NCI-H1048 (cell line): ENCODE measurements around the gene HPSE2.
"Not testable (repeated sequence)": the region's sequence is repeated elsewhere in the genome, so short reads cannot be mapped to it uniquely, and the experiment has no call there.

Experiments used
- DNase-seq: peaks from one replicate; lab custom pipeline; 2025; lab: John Stamatoyannopoulos, UW

Gene HPSE2

DNA sequence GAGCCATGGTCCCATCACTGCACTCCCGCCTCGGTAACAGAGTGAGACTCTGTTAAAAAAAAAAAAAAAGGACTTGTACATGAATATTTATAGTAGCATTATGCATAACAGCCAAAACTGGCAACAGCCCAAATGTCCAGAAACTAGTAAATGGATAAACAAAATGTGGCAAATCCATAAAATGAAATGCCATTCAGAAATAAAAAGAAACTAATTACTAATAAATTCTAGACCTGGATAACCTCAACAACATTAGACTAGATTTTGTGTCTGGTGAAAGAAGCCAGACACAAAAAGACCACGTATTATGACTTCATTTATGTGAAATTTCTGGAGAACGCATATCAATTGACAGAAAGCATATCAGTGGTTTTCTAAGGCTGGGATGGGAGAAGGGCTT, 74.5 kb downstream of the HPSE2 start:
- no peak for DNase-seq

DNA sequence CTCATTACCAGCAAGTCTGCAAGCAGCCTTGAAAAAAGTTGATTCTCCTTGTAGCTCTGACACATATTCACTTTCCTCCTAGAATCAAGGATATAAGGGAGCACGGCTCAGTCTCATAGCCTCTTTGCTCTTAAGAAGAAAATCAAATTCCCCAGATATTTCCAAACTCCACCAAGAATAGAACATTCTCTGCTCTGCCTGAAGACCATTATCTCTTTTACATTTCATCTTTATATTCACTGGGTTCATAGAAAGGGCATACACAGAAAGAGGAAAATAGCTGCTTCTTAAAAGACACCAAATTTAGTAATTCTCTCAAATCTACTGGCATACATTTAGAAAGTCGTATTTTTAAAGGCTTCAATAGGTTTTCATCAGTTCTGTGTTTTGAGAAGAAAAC, 92.0 kb downstream of the HPSE2 start:
- no peak for DNase-seq

DNA sequence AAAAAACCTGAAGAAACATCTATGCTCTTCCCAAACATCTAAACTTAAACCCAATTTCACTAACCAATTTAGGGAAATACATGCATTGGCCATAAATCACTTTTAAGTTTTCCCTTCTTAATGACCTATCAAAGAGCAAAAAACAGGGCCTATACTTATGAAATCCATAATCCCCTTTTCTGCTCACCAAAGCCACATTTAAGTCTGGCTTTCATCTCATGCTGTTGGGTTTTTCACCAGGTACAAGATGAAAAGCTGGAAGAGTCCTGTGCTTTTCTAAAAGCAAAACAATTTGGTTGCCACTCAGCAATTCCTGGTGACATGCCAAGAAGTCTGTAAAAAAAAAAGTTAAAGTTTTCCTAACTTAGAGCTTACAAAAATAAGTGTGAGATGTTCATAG, 92.6 kb downstream of the HPSE2 start:
- no peak for DNase-seq

DNA sequence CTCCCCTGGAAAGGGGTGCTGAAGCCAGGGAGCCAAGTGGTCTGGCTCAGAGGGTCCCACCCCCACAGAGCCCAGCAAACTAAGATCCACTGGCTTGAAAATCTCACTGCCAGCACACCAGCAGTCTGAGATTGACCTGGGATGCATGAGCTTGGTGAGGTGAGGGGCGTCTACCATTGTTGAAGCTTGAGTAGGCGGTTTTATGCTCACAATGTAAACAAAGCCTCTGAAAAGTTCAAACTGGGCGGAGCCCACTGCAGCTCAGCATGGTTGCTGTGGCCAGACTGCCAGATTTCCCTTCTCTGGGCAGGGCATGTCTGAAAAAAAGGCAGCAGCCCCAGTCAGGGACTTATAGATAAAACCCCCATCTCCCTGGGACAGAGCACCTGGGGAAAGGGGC, 102.8 kb downstream of the HPSE2 start:
- DNase-seq: not testable (repeated sequence)

DNA sequence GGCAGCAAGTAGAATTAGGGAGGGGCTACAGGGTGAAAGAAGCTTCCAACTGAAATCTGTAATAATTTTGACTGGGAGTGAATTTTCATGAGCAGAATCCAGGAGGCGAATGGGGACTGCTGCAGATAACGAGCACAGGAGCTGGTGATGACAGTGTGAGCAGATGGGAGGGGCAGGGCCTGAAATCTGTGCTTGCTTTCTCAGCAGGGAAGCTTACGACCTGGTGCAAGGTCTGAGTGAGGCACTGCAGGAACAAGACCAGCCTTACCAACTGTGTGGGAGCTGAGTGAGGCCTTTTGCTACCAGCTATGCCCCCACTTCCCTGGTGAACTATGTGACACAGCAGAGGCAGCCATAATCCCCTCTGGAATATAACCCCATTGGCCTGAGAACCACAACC, 109.8 kb downstream of the HPSE2 start:
- no peak for DNase-seq

DNA sequence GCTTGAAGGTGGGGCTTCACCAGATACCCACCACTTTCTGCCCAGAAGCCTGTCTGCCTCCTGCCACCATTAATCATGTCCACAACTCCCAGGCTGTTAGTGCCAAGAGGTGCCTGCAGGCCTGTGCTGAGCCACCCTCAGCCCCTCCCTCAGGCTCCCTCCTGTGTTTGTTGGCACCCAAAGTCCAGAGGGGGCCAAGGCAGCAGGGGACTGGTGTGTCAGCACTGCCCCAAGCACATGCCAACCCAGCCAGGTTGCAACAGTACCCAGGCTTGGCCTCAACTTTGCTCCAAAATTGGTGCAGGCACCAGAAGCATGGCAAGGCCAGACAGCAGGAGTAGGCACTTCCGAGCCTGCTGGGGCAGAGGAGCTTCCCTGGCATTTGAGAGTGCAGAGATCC, 111.3 kb downstream of the HPSE2 start:
- no peak for DNase-seq

DNA sequence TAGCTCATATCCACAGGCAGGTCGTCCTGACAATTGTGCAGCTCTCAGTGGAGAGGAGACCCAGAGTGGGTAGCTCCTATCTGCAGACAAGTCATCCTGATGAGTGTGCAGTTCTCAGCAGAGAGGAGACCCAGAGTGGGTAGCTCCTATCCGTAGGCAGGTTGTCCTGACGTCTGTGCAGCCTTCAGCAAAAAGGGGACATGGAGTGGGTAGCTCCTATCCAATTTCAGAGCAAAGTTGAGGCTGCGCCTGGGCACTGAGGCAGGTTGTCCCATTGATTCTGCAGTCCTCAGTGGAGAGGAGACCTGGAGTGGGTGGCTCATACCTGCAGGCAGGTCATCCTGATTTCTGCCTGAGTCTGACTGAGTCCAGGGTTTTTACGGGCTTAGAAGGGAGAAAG, 111.8 kb downstream of the HPSE2 start:
- DNase-seq: no peak

DNA sequence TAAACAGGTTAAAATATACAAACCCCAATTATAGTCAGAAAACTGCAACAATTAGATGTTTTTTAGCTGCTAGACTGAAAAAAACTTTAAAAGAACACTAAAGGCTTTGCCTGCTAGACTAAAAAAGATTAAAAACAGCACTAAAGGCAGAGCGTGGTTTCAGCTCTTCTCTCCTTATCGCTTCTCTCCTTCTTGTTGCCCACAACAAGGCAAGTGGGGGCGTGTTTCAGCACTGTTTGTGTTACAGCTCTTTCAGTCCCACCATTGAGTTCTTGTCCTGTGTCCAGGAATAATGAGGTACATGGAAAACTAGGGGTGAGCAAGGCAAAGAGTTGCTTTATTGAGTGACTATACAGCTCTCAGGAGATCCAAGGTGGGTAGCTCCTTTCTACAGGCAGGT, 112.3 kb downstream of the HPSE2 start:
- DNase-seq: no peak

DNA sequence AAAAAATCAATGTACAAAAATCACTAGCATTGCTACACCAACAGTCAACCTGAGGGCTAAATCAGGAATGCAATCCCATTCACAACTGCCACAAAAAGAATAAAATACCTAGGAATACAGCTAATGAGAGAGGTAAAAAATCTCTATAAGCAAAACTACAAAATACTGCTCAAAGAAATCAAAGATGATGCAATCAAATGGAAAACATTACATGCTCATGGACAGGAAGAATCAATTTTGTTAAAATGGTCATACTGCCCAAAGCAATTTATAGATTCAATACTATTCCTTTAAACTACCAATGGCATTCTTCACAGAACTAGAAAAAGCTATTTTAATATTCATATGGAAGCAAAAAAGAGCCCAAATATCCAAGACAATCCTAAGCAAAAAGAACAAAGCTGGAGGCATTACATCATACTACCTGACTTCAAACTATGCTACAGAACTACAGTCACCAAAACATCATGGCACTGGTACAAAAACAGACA, 116.3 kb downstream of the HPSE2 start:
- DNase-seq: no peak

DNA sequence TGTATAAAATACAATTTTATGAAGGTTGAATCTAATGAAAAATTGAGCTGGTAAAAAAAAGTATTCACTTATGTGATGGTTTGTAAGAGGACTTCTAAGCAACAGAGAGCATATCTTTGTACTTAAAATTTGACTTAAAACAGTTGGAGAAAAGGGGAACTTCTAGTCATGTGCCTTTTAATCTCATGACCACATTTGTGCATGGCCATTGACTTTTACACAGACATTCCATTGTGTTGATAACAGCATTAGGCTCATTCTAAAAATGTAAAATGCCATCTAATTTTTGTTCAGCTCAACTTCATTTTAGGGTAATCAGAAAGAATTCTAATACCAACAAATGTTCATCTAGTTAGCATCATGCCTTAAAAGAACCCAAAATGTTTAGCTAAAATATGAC, 119.9 kb downstream of the HPSE2 start:
- DNase-seq: no peak

DNA sequence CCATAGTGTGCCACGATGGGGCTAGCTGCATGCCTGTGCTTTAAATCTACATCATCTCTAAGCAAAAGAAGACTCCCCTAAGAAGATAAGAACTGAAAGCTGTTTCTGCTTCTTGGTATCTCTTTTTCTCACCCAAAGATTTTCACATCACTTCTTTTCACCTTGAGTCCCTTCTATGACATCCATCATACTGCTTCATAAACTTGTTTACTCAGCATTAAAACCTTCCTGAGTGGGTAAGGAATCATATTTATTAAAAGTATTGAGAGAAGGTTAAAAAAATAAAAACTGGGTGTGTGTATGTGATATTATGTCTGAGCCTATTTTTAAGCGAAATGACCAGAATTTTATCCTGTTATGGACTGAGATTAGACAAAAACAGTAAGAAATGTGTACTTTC, 150.3 kb downstream of the HPSE2 start:
- no peak for DNase-seq

DNA sequence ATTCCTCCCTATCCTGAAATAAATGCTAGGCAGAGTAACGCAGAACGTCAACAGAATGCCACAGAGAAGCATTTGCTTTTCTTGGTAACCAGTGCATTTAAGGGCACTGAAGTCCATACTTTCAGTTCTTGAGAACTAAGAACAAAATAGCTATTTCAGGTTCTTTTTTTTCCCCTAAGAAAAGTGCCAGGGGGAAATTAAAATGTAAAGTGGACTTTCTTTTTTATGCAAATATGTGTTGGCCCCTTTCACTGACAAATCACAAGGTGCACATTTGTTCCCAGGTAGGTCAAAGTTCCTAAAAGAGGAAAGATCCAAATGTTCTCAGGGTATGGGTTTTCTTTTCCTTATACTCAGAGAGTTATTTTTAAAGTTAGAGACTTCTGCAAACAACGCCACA, 151.5 kb downstream of the HPSE2 start:
- DNase-seq: no peak

DNA sequence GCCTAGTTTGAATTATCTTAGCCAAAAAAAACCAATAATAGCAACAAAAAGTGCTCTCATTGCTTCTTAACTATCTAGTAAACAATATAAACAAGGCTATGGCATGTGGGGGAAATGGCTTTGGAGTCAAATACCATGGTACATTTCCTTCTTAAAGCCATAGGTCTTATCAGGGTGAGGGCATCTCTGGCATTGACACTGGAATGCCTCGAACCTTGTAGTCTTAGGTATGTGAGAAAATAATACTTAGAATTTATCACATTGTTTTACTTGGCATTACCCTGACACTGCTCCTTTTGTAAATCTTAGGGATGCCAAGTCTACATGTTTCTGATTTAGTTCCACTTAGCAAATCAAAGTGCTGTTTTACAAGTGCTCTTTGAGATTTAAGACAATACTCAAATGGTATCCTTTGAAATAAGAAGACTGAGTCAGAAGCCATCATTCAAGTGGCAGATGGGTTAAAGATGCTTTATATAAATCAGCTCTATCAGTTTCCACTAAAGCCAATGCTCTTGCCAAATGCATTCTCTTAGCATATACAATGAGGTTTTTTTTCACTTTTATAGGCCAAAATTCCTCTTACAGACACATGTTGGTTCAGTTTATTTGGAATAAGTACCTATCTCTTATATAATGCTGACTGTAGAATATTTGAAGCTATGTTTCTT, 155.2 kb downstream of the HPSE2 start:
- DNase-seq: no peak

DNA sequence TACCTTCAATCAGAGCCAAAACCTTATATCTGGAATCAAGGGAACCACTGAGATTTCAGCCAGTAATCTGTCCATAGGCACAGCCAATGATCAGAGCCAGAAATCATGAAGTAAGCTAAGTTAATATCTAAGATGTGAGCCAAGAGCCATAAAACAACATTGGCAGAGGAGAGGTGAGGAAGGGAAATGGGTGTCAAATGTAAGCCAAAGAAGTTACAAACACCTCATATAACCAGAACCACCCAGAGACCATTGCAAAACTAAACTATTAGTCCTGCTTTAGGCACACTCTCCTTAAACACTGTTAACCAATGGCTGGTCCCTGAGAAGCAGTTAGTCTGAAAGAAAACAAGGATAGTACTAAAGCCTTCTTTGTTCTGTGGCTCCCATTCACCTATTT, 173.1 kb downstream of the HPSE2 start:
- DNase-seq: no peak

DNA sequence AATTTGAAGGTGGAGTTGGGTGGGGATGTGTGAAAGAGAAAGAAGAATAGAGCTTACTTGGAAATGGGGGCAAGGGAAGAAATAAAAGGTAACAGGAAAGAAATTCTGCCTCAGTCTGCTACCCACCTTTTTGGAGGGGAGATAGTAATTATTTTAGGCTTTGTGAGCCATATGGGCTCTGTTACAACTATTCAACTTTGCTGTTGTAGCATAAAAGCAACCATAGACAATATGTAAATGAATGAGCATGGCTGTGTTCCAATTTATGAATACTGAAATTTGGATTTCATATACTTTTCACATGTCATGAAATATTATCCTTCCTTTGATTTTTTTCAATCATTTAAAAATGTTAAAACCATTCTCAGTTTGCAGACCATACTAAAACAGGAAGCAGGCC, 176.9 kb downstream of the HPSE2 start:
- DNase-seq: no peak

DNA sequence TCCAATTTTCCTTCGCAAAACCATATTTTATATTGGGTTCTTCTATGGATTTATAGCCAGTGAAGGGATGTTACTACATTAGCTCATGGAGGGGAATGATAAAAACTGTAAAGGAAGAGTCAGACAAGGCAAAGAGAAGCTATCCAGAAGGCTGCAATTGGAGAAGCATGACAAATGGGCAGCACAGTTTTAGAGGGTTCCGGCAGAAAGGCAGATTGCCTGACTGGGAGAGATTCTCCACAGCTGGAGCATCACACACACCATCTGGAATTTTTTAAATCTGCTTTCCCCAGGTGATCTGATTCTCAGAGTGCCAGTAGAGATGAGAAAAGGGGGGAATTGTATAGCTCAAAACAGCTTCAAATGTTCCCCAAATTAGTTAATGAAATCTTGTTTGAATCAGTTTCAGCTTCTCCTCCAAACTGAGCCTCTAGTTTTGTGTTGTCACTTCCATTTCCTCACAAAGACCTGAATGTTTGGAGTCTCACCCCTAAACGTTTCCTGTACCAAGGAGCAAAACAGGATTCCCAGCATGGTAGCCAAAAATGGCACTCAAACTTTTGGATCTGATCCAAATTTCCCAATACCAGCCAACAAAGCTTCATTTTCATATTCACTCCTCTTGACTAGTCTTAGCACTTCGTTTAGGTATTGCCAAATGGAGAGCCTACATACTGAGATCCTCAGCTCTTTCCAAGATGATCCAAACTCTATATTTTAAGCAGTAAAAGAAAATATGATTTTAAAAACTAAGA, 177.5 kb downstream of the HPSE2 start:
- no peak for DNase-seq

DNA sequence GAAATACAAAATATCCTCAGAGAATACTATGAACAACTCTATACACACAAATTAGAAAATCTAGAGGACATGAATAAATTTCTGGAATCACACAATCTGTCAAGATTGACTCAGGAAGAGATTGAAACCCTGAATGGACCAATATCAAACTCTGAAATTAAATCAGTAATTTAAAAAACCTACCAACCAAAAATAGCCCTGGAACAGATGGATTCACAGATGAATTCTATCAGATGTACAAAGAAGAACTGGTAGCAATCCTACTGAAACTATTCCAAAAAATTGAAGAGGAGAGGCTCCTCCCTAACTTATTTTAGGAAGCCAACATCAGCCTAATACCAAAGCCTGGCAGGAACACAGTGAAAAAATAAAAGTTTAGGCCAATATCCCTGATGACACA, 190.0 kb downstream of the HPSE2 start:
- no peak for DNase-seq

DNA sequence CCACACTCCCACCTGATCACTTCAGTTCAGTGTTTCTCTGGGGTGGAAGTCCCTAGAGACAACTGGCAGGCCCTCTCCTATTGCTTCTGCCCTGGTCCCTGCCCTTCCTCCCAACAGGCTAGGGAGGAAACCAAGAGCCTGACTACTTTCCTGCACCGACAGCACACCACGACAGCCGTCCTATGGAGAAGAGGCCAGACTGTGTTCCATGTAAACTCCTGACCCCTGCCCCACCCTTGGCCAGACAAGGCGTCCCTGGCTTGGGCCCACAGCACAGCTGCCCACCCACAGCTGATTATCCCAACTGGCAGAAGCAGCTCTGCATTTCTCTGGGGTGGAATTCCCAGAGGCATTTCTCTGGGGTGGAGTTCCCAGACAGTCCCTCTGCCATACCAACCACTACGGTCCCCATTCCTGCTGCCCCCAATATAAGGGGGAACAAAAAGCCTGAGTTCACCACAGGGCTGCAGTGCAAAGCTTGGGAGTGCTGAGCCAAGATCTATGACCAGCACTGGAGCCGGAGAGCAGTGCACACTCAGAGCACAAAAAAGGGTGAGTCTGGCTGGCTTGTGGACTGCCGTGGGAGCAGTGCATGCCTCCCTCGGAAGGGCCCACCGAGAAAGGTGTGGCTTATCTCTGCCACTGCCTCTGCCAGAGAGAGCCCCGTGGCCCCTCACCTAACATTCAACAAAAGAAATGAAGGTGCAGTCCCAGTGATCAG, 193.4 kb downstream of the HPSE2 start:
- no peak for DNase-seq

DNA sequence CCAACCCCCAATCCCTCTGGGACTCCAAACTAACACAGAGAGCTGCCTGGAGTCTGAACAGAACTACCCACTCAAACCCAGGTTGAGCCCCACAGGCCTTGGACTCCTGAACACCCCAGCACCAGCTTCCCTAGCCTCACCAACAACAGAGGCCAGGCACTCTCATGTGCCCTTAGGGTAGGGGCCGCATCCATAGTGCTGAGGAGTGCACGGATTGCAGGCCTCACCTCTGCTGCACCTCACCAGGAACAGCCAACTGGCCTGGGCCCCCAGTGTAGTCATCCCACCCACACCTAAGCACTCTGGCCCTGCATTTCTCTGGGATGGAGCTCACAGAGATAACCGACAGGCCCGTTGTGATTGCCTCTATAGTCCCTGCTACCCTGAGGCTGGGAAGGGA, 194.2 kb downstream of the HPSE2 start:
- no peak for DNase-seq

DNA sequence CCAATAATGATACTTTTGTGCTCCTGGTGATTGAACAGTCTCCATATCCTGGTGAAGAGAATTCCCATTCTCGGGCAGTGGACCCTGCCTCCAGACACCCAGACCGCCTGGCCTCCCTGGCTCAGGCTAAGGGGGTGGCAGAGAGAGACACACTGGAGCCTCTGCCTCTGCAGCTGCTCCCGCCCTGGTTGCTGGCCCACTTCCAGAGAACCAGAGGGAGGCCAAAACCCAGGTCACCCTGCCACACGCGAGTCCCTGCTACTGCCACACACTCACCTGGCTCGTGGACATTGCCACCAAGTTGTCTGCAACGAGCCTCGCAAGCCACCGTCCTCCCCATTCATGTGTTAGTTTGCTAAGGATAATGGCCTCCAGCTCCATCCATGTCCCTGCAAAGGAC, 221.8 kb downstream of the HPSE2 start:
- DNase-seq: no peak

DNA sequence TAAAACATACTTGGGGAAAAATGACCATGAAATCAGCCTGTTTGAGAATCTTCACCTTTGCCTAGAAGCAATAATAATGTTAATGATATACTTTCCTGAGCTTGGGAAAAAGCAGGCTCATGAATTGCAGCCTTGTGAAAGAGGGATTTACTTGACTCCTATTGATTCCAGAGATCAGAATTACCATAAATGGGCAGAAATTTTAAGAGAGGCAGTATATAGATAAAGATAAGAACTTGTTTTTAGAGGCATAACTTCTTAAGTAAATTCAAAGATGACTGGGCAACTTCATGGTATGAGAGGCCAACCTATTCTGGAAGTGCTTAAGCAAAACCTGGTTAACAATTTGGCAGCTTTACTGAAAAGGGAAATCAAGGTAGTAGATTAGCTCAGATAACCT, 225.4 kb downstream of the HPSE2 start:
- DNase-seq: no peak

DNA sequence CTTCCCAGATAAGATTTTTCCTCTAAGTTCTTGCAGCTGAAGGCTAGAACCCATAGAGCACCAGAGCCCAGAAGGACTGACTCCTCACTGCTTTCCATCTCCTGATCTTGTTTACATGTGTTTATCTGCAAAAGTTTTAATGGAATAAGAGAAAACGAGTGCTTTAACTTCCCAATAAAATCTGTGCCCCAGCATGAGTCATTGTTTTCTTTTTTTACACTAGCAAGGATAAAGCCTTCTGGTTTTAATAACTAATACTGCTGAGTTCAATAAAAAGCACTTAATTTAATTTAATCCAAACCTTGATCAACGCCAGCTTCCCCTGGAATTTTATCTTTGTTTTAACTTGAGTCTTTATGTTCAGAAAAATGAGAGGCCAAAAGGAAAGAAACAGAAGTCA, 227.6 kb downstream of the HPSE2 start:
- DNase-seq: no peak

DNA sequence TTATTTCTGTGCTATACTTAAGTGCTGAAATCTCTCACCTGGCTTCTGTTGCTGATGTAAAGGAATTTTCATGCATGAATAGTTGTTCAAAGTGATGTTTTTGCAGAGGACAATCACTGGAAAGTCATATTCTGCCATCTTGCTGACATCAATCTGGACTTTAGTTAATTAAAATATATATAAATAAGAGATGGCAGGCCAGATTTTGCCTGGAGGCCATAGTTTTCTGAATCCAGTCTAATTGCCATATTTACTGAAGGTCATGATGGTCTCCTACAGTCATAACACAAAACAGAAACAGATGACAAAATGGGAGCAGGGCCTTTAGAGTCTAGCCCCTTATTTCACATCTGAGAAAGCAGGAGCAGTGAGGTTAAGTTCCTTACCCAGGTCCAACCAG, 228.2 kb downstream of the HPSE2 start:
- no peak for DNase-seq
